Neuronal stem cell (in vitro differentiated cells): ENCODE measurements around the gene PCBP4.

Source experiments
- DNase-seq: peaks from one replicate; pipeline ENCODE4 v3.0.0-alpha.2; 2013; ENCODE audit warnings: low spot score
- H2AFZ ChIP-seq: one replicate; pipeline ENCODE4 v1.6.1; 2013; ENCODE audit warnings: mild to moderate bottlenecking, low read length, inconsistent platforms
- H2AK5ac ChIP-seq: 2 replicates; pipeline ENCODE4 v1.6.1; 2013; ENCODE audit warnings: low read depth, mild to moderate bottlenecking, inconsistent platforms, low read length, moderate library complexity, mixed read lengths
- H2BK120ac ChIP-seq: 2 replicates; pipeline ENCODE4 v1.6.1; 2013; ENCODE audit warnings: low read depth, mild to moderate bottlenecking, inconsistent platforms, low read length, moderate library complexity, mixed read lengths
- H2BK12ac ChIP-seq: one replicate; pipeline ENCODE4 v1.6.1; 2013; ENCODE audit warnings: low read length, inconsistent platforms
- H2BK15ac ChIP-seq: 2 replicates; pipeline ENCODE4 v1.6.1; 2013; ENCODE audit warnings: mild to moderate bottlenecking, low read length, inconsistent platforms, mixed read lengths
- H2BK5ac ChIP-seq: one replicate; pipeline ENCODE4 v1.6.1; 2013; ENCODE audit warnings: inconsistent platforms, mild to moderate bottlenecking, low read length, moderate library complexity
- H3K14ac ChIP-seq: one replicate; pipeline ENCODE4 v1.6.1; 2013; ENCODE audit warnings: low read length, inconsistent platforms
- H3K18ac ChIP-seq: 2 replicates; pipeline ENCODE4 v1.6.1; 2013; ENCODE audit warnings: low read length, inconsistent platforms
- H3K23ac ChIP-seq: 2 replicates; pipeline ENCODE4 v1.6.1; 2013; ENCODE audit warnings: low read depth, mild to moderate bottlenecking, mixed read lengths, low read length, inconsistent platforms; ENCODE audit not compliant: poor library complexity
- H3K27ac ChIP-seq: replicated peaks from 3 replicates; pipeline ENCODE4 v1.5.1; 2013; ENCODE audit warnings: low read length, inconsistent platforms
- H3K27me3 ChIP-seq, 3 experiments: 2 replicates each; pipeline ENCODE4 v1.6.1; 2013; ENCODE audit warnings: low read length in 3 of 3, mild to moderate bottlenecking in 2 of 3, inconsistent platforms in 1 of 3, low read depth in 1 of 3, mixed read lengths in 1 of 3, moderate library complexity in 1 of 3; ENCODE audit not compliant: control insufficient read depth in 3 of 3, insufficient read depth in 3 of 3
- H3K36me3 ChIP-seq, 2 donors: replicated peaks in 1 of 2; 2 replicates each; pipeline ENCODE4 v1.6.1; 2013; ENCODE audit warnings: low read length in 2 of 2; ENCODE audit not compliant: control insufficient read depth in 2 of 2, insufficient read depth in 2 of 2
- H3K4ac ChIP-seq: 2 replicates; pipeline ENCODE4 v1.6.1; 2013; ENCODE audit warnings: inconsistent platforms, mild to moderate bottlenecking, low read length, moderate library complexity
- H3K4me1 ChIP-seq, 2 donors: 1 replicate in 1 of 2; 2 replicates in 1 of 2; pipeline ENCODE4 v1.6.1; 2013; ENCODE audit warnings: low read length in 2 of 2, low read depth in 1 of 2; ENCODE audit not compliant: control insufficient read depth in 2 of 2, insufficient read depth in 1 of 2
- H3K4me2 ChIP-seq: one replicate; pipeline ENCODE4 v1.6.1; 2013; ENCODE audit warnings: mild to moderate bottlenecking, low read length, inconsistent platforms; ENCODE audit not compliant: insufficient read depth, poor library complexity, severe bottlenecking
- H3K4me3 ChIP-seq, 2 donors: 2 replicates each; pipeline ENCODE4 v1.5.1; 2013; ENCODE audit warnings: low read length in 2 of 2, mild to moderate bottlenecking in 2 of 2, inconsistent platforms in 1 of 2, moderate library complexity in 1 of 2
- H3K79me1 ChIP-seq: one replicate; pipeline ENCODE4 v1.6.1; 2013; ENCODE audit warnings: low read depth, mild to moderate bottlenecking, inconsistent platforms, low read length, moderate library complexity
- H3K9ac ChIP-seq: one replicate; pipeline ENCODE4 v1.6.1; 2013; ENCODE audit warnings: mild to moderate bottlenecking, low read depth, low read length, inconsistent platforms; ENCODE audit not compliant: poor library complexity
- H3K9me3 ChIP-seq, 2 donors: replicated peaks in 1 of 2; 2 replicates each; pipeline versions ENCODE3 to v1.6.1; 2013; ENCODE audit warnings: low read length in 2 of 2, mild to moderate bottlenecking in 2 of 2, inconsistent platforms in 1 of 2, low read depth in 1 of 2, mixed read lengths in 1 of 2, moderate library complexity in 1 of 2; ENCODE audit not compliant: control insufficient read depth in 2 of 2, insufficient read depth in 1 of 2
- H4K8ac ChIP-seq: one replicate; pipeline ENCODE4 v1.6.1; 2013; ENCODE audit warnings: low read depth, mild to moderate bottlenecking, inconsistent platforms, low read length, moderate library complexity
- H4K91ac ChIP-seq: one replicate; pipeline ENCODE4 v1.6.1; 2013; ENCODE audit warnings: low read length, low read depth, mild to moderate bottlenecking, inconsistent platforms; ENCODE audit not compliant: poor library complexity
- WGBS, 2 donors: extraction: QIAGEN DNeasy Blood & Tissue Kit; methylation state at CpG; one replicate each; pipeline ENCODE4 v1.1.7; 2013; ENCODE audit warnings: missing lambda C conversion rate in 2 of 2, mixed read lengths in 1 of 2; ENCODE audit not compliant: insufficient read length in 2 of 2, insufficient replicate concordance in 1 of 2; ENCODE audit errors: extremely low coverage in 2 of 2; 5-methylcytosine and 5-hydroxymethylcytosine counted together

The PCBP4 gene

DNA sequence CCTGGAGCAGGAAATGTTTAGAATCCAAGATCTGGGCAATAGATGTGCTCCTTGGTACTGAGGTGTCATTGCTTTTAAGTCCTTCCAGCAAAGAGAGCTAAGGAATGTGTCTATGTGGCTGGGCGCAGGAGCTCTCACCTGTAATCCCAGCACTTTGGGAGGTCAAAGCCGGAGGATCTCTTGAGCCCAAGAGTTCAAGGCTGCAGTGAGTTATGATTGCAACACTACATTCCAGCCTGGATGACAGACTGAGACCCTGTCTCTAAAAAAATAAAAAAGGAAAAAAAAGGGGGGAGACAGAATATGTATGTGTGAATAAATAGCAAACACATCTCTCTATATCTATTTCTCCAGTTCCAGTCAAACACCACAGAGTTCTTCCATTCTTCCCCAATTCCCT lies 16.4 kb downstream of the PCBP4 start:
- H3K79me1 ChIP-seq: no peaks in the 10 kb centered on the region
- WGBS, 2 donors: no CpG with 5 or more reads among the region's 2 CpGs

DNA sequence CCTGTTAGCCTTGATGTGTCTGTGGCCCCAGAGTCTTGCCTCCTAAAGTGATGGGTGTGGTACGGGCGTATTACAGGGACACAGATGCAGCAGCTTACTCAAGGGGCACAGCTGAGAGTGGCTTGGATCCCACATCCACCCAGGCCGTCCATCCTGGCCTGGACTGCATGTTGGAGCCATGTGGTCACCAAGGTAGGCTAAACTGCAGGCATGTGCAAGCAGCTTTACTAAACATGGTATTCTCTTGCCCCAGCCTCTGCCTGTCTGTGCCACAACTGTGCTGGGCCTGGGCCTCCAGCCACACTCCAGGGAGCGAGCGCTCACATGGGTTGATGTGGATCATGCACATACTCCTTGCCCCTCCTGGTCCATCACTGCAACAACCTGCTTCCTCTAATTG lies 18.1 kb downstream of the PCBP4 start:
- H3K4me3 ChIP-seq: peak overlapping the region in 1 of 2 donors; percentile 27
- no peak overlapping the region for H4K91ac ChIP-seq
- peak overlapping the region; percentile 58 for H2AK5ac ChIP-seq
- peak overlapping the region; percentile 80 for H3K23ac ChIP-seq
- no peak for DNase-seq
- no peak overlapping the region for H3K4me2 ChIP-seq
- H2BK5ac ChIP-seq: no peak overlapping the region
- H3K36me3 ChIP-seq: no peaks in the 10 kb centered on the region
- no peak overlapping the region for H3K9ac ChIP-seq
- H3K14ac ChIP-seq: no peak overlapping the region
- no peak overlapping the region for H4K8ac ChIP-seq
- H3K27me3 ChIP-seq: peaks cover 0 to 6% (median 0%) of the 10 kb centered on the region in 3 experiments
- H3K4me1 ChIP-seq: peaks cover 2 to 7% of the 10 kb centered on the region in 2 donors
- no peak overlapping the region for H3K4ac ChIP-seq
- H3K9me3 ChIP-seq: peaks cover 0 to 3% of the 10 kb centered on the region in 2 donors
- H2BK12ac ChIP-seq: peak overlapping the region; percentile 14
- H3K18ac ChIP-seq: peak overlapping the region; percentile 28
- peak overlapping the region; percentile 69 for H2BK15ac ChIP-seq
- H3K79me1 ChIP-seq: no peaks in the 10 kb centered on the region
- no peak overlapping the region for H2BK120ac ChIP-seq
- WGBS, 2 donors: no CpG with 5 or more reads among the region's 5 CpGs
- no peak overlapping the region for H3K27ac ChIP-seq
- no peak overlapping the region for H2AFZ ChIP-seq

More for the DNA sequence above, 16.4 kb downstream of the PCBP4 start:
- H3K9ac ChIP-seq: no peak overlapping the region
- no peak overlapping the region for H4K91ac ChIP-seq
- no peak overlapping the region for H3K18ac ChIP-seq
- H2AFZ ChIP-seq: no peak overlapping the region
- no peak overlapping the region for H3K27ac ChIP-seq
- H2BK120ac ChIP-seq: no peak overlapping the region
- H2BK15ac ChIP-seq: no peak overlapping the region
- peaks cover 0 to 11% of the 10 kb centered on the region in 2 donors for H3K9me3 ChIP-seq
- no peak overlapping the region for H4K8ac ChIP-seq
- DNase-seq: no peak
- H2BK5ac ChIP-seq: no peak overlapping the region
- no peak overlapping the region for H3K4me3 ChIP-seq
- H3K4ac ChIP-seq: no peak overlapping the region
- H2BK12ac ChIP-seq: no peak overlapping the region
- H3K4me1 ChIP-seq: peaks cover 7 to 9% of the 10 kb centered on the region in 2 donors
- no peaks in the 10 kb centered on the region for H3K36me3 ChIP-seq
- H3K4me2 ChIP-seq: no peak overlapping the region
- no peak overlapping the region for H3K14ac ChIP-seq
- H2AK5ac ChIP-seq: no peak overlapping the region
- no peak overlapping the region for H3K23ac ChIP-seq
- H3K27me3 ChIP-seq: peaks cover 0 to 24% (median 10%) of the 10 kb centered on the region in 3 experiments

DNA sequence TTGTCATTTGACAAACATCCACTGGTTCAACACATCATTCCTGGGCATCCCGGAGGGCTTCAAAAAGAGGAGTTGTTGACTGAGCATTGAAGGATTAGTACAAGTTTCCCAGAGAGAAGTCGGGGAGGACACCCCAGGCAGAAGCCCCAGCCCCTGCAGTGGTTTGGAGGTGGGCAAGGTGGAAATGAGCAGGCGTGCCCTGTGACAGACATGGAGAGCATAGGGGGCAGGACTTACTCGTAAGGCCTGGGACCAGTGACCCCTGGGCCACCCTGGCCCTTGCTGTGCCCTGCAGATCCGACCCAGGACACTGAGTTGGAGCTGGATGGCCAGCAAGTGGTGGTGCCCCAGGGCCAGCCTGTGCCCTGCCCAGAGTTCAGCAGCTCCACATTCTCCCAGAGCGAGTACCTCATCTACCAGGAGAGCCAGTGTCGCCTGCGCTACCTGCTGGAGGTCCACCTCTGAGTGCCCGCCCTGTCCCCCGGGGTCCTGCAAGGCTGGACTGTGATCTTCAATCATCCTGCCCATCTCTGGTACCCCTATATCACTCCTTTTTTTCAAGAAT lies 19.2 kb downstream of the PCBP4 start:
- Histone ChIP-seq H3K4me1 (peaks cover 1 to 2% of the 10 kb centered on the region in 2 donors), H3K4ac (peak overlapping the region; percentile 30), H4K91ac (no peak overlapping the region), H3K9me3 (peaks cover 0 to 3% of the 10 kb centered on the region in 2 donors), H2BK15ac (peak overlapping the region; percentile 69), H3K4me3 (no peak overlapping the region), H3K79me1 (no peaks in the 10 kb centered on the region), H3K27me3 (peaks cover 0 to 2% (median 0%) of the 10 kb centered on the region in 3 experiments), H3K14ac (no peak overlapping the region), H3K27ac (no peak overlapping the region), H2BK12ac (no peak overlapping the region), H3K9ac (no peak overlapping the region), H2BK120ac (no peak overlapping the region), H2AK5ac (no peak overlapping the region), H2AFZ (no peak overlapping the region), H3K36me3 (no peaks in the 10 kb centered on the region), H3K4me2 (no peak overlapping the region), H4K8ac (no peak overlapping the region), H3K23ac (no peak overlapping the region), H2BK5ac (no peak overlapping the region), H3K18ac (no peak overlapping the region)
- WGBS, 2 donors: no CpG with 5 or more reads among the region's 10 CpGs
- no peak for DNase-seq

DNA sequence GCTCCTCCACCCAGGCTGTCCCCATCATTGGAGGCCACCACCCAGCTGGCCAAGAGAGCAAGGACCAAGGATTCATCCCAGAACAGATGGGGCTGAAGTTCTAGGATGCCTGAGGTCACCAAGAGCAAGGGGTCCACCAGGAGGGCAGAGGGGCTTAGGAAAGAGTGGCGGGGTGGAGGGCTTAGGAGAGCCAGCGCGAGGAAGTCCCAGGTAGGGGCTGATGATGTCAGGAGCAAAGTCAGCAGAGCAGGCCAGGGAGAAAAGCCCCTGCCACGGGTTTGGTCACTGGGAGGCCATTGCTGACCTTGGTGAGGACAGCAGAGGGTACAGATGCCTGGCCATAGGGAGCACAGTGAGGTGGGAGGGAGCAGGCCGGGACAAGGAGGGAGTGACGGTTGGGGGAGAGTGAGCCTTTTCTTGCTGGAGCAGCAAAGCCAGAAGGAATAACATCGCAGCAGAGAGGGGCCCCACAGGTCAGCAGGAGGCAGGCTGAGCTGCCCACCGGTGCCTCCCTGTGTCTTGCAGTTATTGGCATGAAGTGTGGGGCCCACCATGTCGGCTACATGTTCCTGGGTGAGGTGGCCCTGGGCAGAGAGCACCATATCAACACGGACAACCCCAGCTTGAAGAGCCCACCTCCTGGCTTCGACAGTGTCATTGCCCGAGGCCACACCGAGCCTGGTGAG lies 19.9 kb downstream of the PCBP4 start:
- Histone ChIP-seq H3K27me3 (peaks cover 0 to 2% (median 0%) of the 10 kb centered on the region in 3 experiments), H2AK5ac (peak overlapping the region; percentile 20), H4K91ac (no peak overlapping the region), H3K18ac (peak overlapping the region; percentile 44), H3K23ac (no peak overlapping the region), H3K4ac (no peak overlapping the region), H3K4me1 (peaks cover 3 to 5% of the 10 kb centered on the region in 2 donors), H3K9me3 (peaks cover 0 to 3% of the 10 kb centered on the region in 2 donors), H3K14ac (no peak overlapping the region), H2AFZ (no peak overlapping the region), H3K79me1 (no peaks in the 10 kb centered on the region), H3K9ac (peak overlapping the region; percentile 33), H3K36me3 (no peaks in the 10 kb centered on the region), H2BK15ac (peak overlapping the region; percentile 69), H2BK12ac (no peak overlapping the region), H3K4me3 (no peak overlapping the region), H2BK5ac (no peak overlapping the region), H3K4me2 (no peak overlapping the region), H3K27ac (no peak overlapping the region), H2BK120ac (no peak overlapping the region), H4K8ac (peak overlapping the region; percentile 52)
- no CpG with 5 or more reads among the region's 13 CpGs for WGBS, 2 donors
- DNase-seq: no peak
